ENCODE measurements around the gene ZBTB7C.

The ZBTB7C gene

DNA sequence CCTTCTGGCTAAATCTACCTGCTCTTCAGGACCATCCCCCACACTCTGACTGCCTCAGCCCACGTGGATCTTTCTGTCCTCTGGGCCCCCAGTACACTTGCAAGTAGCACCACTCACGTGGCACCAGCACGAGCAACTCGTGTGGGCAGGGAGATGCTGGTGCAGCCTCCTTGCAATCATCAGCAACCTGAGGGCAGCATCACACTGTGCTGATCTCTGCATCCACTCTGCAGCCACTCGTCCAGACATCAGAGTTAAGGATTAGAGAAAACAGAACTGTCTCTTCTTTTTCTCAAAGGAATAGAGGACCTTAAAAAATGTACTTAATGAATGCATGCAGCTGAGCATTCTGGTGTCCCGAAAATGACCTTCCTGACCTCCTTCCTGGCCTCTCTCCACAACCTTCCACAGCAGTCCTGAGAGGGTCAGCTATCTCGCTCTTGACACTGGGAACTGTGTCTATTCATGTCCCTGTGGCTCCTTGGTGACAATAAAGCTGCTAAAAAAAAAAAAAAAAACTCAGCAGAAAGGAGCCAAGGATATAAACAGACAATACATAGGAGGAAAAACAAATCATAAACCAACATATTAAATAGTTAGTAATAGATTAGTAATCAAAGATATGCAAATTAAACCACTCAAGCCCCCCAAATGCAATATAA is 145.9 kb downstream of the ZBTB7C start:
- TF ChIP-seq, protein P1, sequence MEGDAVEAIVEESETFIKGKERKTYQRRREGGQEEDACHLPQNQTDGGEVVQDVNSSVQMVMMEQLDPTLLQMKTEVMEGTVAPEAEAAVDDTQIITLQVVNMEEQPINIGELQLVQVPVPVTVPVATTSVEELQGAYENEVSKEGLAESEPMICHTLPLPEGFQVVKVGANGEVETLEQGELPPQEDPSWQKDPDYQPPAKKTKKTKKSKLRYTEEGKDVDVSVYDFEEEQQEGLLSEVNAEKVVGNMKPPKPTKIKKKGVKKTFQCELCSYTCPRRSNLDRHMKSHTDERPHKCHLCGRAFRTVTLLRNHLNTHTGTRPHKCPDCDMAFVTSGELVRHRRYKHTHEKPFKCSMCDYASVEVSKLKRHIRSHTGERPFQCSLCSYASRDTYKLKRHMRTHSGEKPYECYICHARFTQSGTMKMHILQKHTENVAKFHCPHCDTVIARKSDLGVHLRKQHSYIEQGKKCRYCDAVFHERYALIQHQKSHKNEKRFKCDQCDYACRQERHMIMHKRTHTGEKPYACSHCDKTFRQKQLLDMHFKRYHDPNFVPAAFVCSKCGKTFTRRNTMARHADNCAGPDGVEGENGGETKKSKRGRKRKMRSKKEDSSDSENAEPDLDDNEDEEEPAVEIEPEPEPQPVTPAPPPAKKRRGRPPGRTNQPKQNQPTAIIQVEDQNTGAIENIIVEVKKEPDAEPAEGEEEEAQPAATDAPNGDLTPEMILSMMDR (IDR thresholded peaks at IDR 0.05; ENCODE audit: control insufficient read depth, insufficient read depth, low read depth, low read length, missing control alignments) = no peak
- no peak for DNase-seq (ENCODE audit: low read depth)
- no peak overlapping the region for H3K4me3 ChIP-seq (ENCODE audit: control insufficient read depth, low read depth, low read length)

DNA sequence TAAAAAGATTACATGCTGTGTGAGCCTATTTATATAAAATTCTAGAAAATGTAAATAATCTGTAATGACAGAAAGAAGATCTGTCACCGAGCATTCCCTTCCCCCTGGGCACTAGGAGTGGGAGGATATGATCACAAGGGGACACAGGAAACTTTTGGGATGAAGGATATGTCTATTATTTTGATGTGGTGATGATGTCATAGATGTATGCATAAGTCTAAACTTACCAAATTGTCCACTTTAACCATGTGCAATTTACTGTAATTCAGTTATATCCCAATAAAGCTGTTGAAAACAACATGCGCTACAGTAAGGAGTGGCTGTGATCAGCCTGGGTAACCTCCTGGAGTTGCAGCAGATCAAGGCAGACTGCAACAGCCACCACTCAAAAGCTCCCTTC is 148.9 kb downstream of the ZBTB7C start:
- H3K4me3 ChIP-seq (ENCODE audit: control insufficient read depth, low read depth, low read length) = no peak overlapping the region
- TF ChIP-seq, protein P1 (IDR thresholded peaks at IDR 0.05; ENCODE audit: control insufficient read depth, insufficient read depth, low read depth, low read length, missing control alignments) = no peak

DNA sequence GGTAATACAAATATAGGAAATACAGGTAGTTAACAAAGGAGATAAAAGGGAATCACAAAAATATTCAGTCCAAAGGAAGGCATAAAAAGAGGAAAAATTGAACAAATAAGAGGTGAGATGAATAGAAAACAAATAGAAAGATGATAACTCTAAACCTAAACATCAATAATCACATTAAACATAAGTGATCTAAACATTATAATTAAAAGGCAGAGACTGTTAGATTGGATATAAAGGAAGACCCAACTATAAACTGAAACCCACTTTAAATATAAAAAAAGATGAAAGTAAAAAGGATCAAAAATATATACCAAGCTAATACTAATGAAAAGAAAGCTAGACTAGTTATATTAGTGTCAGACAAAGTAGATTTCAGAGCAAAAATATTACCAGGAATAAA is 152.3 kb downstream of the ZBTB7C start:
- DNase-seq (ENCODE audit: low read depth) = no peak
- H3K4me3 ChIP-seq (ENCODE audit: control insufficient read depth, low read depth, low read length) = no peak overlapping the region
- TF ChIP-seq, protein P1 (IDR thresholded peaks at IDR 0.05; ENCODE audit: control insufficient read depth, insufficient read depth, low read depth, low read length, missing control alignments) = no peak

More for the DNA sequence above, 148.9 kb downstream of the ZBTB7C start:
- DNase-seq (ENCODE audit: low read depth) = no peak

DNA sequence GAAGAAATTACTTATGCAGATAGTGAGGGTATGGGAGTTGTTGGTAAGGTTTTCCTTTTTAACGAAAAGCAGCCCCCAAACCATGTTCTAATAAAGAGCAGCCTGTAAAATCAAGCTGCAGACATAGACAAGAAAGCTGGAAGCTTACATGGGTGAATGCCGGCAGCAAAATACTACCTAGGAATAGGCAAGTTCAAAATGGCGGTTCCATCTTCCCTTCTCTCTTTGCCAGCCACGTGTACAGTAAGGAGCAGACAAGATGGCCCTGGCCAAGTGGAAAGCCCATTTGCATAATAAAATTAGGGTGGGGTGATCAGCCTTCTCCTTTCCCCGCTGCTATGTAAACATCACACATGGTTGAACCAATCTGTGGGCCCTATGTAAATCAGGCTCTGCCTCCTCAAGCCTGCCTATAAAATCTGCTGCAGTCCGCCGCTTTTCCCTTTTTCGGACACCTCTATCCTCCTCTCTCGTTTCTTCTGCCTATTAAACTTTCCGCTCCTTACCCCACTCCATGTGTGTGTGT is 155.0 kb downstream of the ZBTB7C start:
- H3K4me3 ChIP-seq (ENCODE audit: control insufficient read depth, low read depth, low read length) = no peak overlapping the region
- TF ChIP-seq, protein P1 (IDR thresholded peaks at IDR 0.05; ENCODE audit: control insufficient read depth, insufficient read depth, low read depth, low read length, missing control alignments) = no peak
- no peak for DNase-seq (ENCODE audit: low read depth)

DNA sequence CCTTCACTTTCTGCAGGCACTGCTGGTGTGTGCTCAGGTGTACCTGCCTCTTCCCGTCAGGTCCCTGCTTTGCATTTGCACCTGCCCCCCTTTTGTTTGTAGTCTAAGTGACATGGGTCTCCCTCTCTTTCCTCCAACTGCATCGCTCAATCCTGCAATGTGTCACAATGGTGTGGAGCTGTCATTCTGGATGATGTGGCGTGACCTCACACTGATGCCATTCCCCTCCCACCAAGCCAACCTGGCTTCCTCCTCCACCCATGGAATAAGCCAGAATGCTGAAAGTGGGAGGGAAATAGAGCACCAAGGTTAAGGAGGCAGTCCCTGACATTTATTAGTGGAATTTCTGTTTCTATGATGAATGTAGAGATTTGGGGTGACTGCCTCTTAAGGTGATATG is 156.7 kb downstream of the ZBTB7C start:
- DNase-seq (ENCODE audit: low read depth) = no peak
- H3K4me3 ChIP-seq (ENCODE audit: control insufficient read depth, low read depth, low read length) = no peak overlapping the region
- TF ChIP-seq, protein P1 (IDR thresholded peaks at IDR 0.05; ENCODE audit: control insufficient read depth, insufficient read depth, low read depth, low read length, missing control alignments) = no peak

DNA sequence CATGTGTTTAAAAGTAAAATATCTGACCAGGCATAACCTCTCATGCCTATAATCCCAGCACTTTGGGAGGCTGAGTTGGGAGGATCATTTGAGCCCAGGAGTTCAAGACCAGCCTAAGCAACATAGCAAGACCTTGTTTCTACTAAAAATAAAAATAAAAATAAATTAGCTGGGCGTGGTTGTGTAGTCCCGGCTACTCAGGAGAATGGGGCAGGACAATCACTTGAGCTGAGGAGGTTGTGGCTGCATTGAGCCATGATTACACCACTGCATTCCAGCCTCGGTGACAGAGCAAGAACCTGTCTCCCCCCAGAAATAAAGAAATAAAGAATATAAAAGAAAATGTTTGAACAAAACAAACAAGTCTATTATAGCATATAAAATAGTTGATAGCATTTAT is 158.3 kb downstream of the ZBTB7C start:
- no peak overlapping the region for H3K4me3 ChIP-seq (ENCODE audit: control insufficient read depth, low read depth, low read length)
- TF ChIP-seq, protein P1 (IDR thresholded peaks at IDR 0.05; ENCODE audit: control insufficient read depth, insufficient read depth, low read depth, low read length, missing control alignments) = no peak
- no peak for DNase-seq (ENCODE audit: low read depth)
